Suppressor macrophage treated with lipopolysaccharide for 4 hours (primary cell): ENCODE measurements around the gene SUMO2.
"Not testable (repeated sequence)": the region's sequence is repeated elsewhere in the genome, so short reads cannot be mapped to it uniquely, and the experiment has no call there.

ENCODE experiments used
- DNase-seq: peaks from one replicate; pipeline ENCODE4 v3.0.0-alpha.2; 2020

The SUMO2 gene

GRCh38 chr17:75182569-75183436 lies at the start of gene SUMO2:
Gene SUMO2, minus strand, starts transcription at chr17:75182959. Its CDS starts 125 bp downstream, at chr17:75182834.
- DNase-seq, result peak; percentile 99

- no peak for DNase-seq
Observed at GRCh38 chr17:75231741-75232464, 49.1 kb upstream of the SUMO2 start.

- DNase-seq, result no peak
Observed at GRCh38 chr17:75231071-75231470, 48.3 kb upstream of the SUMO2 start.

- peak; percentile 61 for DNase-seq
Observed at GRCh38 chr17:75228847-75229246, 46.1 kb upstream of the SUMO2 start.

GRCh38 chr17:75228305-75228704 lies 45.5 kb upstream of the SUMO2 start:
- DNase-seq, result peak; percentile 96

- DNase-seq, result no peak
Observed at GRCh38 chr17:75227729-75228128, 45.0 kb upstream of the SUMO2 start.

- no peak for DNase-seq
Observed at GRCh38 chr17:75225016-75225415, 42.3 kb upstream of the SUMO2 start.

- DNase-seq, result no peak
Observed at GRCh38 chr17:75219815-75220214, 37.1 kb upstream of the SUMO2 start.

GRCh38 chr17:75218131-75218530 lies 35.4 kb upstream of the SUMO2 start:
- DNase-seq, result no peak

GRCh38 chr17:75209061-75209460 lies 26.3 kb upstream of the SUMO2 start:
- no peak for DNase-seq

- no peak for DNase-seq
Observed at GRCh38 chr17:75208161-75208560, 25.4 kb upstream of the SUMO2 start.

GRCh38 chr17:75207760-75208159 lies 25.0 kb upstream of the SUMO2 start:
- DNase-seq, result no peak

- DNase-seq, result not testable (repeated sequence)
Observed at GRCh38 chr17:75207050-75207407, 24.3 kb upstream of the SUMO2 start.

- no peak for DNase-seq
Observed at GRCh38 chr17:75205793-75206163, 23.0 kb upstream of the SUMO2 start.

- DNase-seq, result peak; percentile 97
Observed at GRCh38 chr17:75205037-75205792, 22.5 kb upstream of the SUMO2 start, which contains the start of gene NUP85. Gene NUP85, plus strand, starts transcription at chr17:75205679. Its CDS starts 83 bp downstream, at chr17:75205762.

GRCh38 chr17:75199886-75200618 lies 17.3 kb upstream of the SUMO2 start:
- DNase-seq, result no peak

GRCh38 chr17:75194879-75195278 lies 12.1 kb upstream of the SUMO2 start:
- no peak for DNase-seq

GRCh38 chr17:75191584-75191983 lies 8.8 kb upstream of the SUMO2 start:
- DNase-seq, result peak; percentile 62

GRCh38 chr17:75188614-75189013 lies 5.9 kb upstream of the SUMO2 start:
- DNase-seq, result no peak

GRCh38 chr17:75183999-75184884 lies 1.5 kb upstream of the SUMO2 start:
- DNase-seq, result no peak

GRCh38 chr17:75182319-75182568 lies 515 bp downstream of the SUMO2 start:
- DNase-seq, result no peak
